Adrenal gland (tissue), 5 donors: Measurements from ENCODE around the gene LRRC46.

ENCODE experiments used
- POLR2A ChIP-seq, 2 donors: fragments of 450-650 bp; IDR thresholded peaks; one replicate each; pipeline ENCODE4 v1.6.1; 2017; ENCODE audit warnings: antibody characterized with exemption in 2 of 2, mild to moderate bottlenecking in 2 of 2, moderate library complexity in 1 of 2
- TF ChIP-seq, protein P1 (sequence below), 6 experiments: fragments of 450-650 bp in 4 of 6; fragments of 200-600 bp in 2 of 6; sonication (generic) in 1 of 6; IDR thresholded peaks; 1 replicate in 5 of 6; 2 replicates in 1 of 6; pipeline versions ENCODE4 v1.5.1 to v1.8.0; 2016 to 2021; ENCODE audit warnings: antibody characterized with exemption in 6 of 6, mild to moderate bottlenecking in 2 of 6, moderate library complexity in 1 of 6
- donor health status: DM: no; HTN: no; CAD: no.

DNA sequence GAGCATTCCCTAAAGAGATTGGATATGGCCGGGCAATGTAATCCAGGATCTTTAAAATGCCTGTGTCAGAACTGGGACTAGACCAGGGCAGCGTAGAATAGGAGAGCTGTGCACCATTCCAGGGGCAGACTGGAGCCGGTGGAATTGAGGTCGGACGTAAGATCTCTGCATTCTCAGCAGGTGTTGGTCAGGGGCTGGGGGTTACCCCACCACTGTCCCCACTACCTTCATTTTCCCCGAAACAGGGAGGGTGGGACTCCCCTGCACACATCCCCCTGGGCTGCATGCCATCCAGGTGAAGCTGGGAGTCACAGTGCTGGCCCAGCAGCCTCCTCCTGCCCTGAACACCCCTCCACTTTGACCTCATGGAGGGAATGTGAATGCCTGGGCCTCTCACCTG, 27.7 kb upstream of the LRRC46 start:
- no peak for TF ChIP-seq POLR2A (IDR thresholded peaks at IDR 0.05)
- TF ChIP-seq, protein P1, sequence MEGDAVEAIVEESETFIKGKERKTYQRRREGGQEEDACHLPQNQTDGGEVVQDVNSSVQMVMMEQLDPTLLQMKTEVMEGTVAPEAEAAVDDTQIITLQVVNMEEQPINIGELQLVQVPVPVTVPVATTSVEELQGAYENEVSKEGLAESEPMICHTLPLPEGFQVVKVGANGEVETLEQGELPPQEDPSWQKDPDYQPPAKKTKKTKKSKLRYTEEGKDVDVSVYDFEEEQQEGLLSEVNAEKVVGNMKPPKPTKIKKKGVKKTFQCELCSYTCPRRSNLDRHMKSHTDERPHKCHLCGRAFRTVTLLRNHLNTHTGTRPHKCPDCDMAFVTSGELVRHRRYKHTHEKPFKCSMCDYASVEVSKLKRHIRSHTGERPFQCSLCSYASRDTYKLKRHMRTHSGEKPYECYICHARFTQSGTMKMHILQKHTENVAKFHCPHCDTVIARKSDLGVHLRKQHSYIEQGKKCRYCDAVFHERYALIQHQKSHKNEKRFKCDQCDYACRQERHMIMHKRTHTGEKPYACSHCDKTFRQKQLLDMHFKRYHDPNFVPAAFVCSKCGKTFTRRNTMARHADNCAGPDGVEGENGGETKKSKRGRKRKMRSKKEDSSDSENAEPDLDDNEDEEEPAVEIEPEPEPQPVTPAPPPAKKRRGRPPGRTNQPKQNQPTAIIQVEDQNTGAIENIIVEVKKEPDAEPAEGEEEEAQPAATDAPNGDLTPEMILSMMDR (IDR thresholded peaks at IDR 0.05): no peak
